WERI-Rb-1 (cell line): Measurements from ENCODE around the gene TVP23C.

Experiments used
- DNase-seq: peaks from one replicate; pipeline ENCODE4 v3.0.0-alpha.2; 2020
- H3K27ac ChIP-seq: fragments of 250-450 bp; sonication (Bioruptor Pico); 2 replicates; pipeline ENCODE4 v1.5.1; 2020; ENCODE audit warnings: mild to moderate bottlenecking, moderate library complexity
- H3K27me3 ChIP-seq: fragments of 250-450 bp; sonication (Bioruptor Pico); 2 replicates; pipeline ENCODE4 v1.5.1; 2021; ENCODE audit warnings: mild to moderate bottlenecking, low read depth, moderate library complexity; ENCODE audit not compliant: insufficient read depth, severe bottlenecking
- H3K36me3 ChIP-seq: fragments of 250-450 bp; sonication (Bioruptor Pico); 2 replicates; pipeline ENCODE4 v1.5.1; 2020; ENCODE audit warnings: mild to moderate bottlenecking, moderate library complexity
- H3K4me3 ChIP-seq: 2 replicates; pipeline ENCODE4 v1.5.1; 2011; ENCODE audit warnings: low read depth, mild to moderate bottlenecking, control low read depth, low read length
- H3K9me3 ChIP-seq: fragments of 250-450 bp; sonication (Bioruptor Pico); 2 replicates; pipeline ENCODE4 v1.5.1; 2021; ENCODE audit warnings: mild to moderate bottlenecking, moderate library complexity; ENCODE audit not compliant: severe bottlenecking
- CTCF ChIP-seq: IDR thresholded peaks from 2 replicates; pipeline ENCODE4 v1.5.1; 2011; ENCODE audit warnings: low read depth, mild to moderate bottlenecking, control low read depth, inconsistent platforms, low read length

Gene TVP23C

GRCh38 chr17:15480204-15480603 lies 83.1 kb downstream of the TVP23C start:
- DNase-seq: no peak
- no peaks in the 10 kb centered on the region for H3K36me3 ChIP-seq

GRCh38 chr17:15479703-15480102 lies 83.6 kb downstream of the TVP23C start:
- Histone ChIP-seq H3K27me3 (no peaks in the 10 kb centered on the region), H3K4me3 (no peak overlapping the region), H3K27ac (no peak overlapping the region), H3K9me3 (no peaks in the 10 kb centered on the region), H3K36me3 (no peaks in the 10 kb centered on the region)
- DNase-seq: no peak
- TF ChIP-seq CTCF: no peak

More at GRCh38 chr17:15480204-15480603, 83.1 kb downstream of the TVP23C start:
- Histone ChIP-seq H3K9me3 (no peaks in the 10 kb centered on the region), H3K27ac (no peak overlapping the region), H3K27me3 (no peaks in the 10 kb centered on the region), H3K4me3 (no peak overlapping the region)
- TF ChIP-seq CTCF: no peak

GRCh38 chr17:15478845-15479244 lies 84.4 kb downstream of the TVP23C start:
- Histone ChIP-seq H3K27ac (no peak overlapping the region), H3K9me3 (no peaks in the 10 kb centered on the region), H3K36me3 (no peaks in the 10 kb centered on the region), H3K4me3 (no peak overlapping the region), H3K27me3 (no peaks in the 10 kb centered on the region)
- TF ChIP-seq CTCF: no peak
- DNase-seq: no peak

- Histone ChIP-seq H3K27ac (no peak overlapping the region), H3K9me3 (no peaks in the 10 kb centered on the region), H3K4me3 (no peak overlapping the region), H3K36me3 (no peaks in the 10 kb centered on the region), H3K27me3 (no peaks in the 10 kb centered on the region)
- no peak for TF ChIP-seq CTCF
- no peak for DNase-seq
These were observed 87.5 kb downstream of the TVP23C start for GRCh38 chr17:15475631-15476354.

- DNase-seq: no peak
- H3K36me3 ChIP-seq: no peaks in the 10 kb centered on the region
- no peak overlapping the region for H3K4me3 ChIP-seq
- no peaks in the 10 kb centered on the region for H3K27me3 ChIP-seq
- H3K9me3 ChIP-seq: no peaks in the 10 kb centered on the region
- no peak for TF ChIP-seq CTCF
- H3K27ac ChIP-seq: no peak overlapping the region
These were observed 90.4 kb downstream of the TVP23C start for GRCh38 chr17:15472891-15473290.

GRCh38 chr17:15470536-15470935 lies 92.7 kb downstream of the TVP23C start:
- Histone ChIP-seq H3K36me3 (no peaks in the 10 kb centered on the region), H3K9me3 (no peaks in the 10 kb centered on the region), H3K27me3 (no peaks in the 10 kb centered on the region), H3K4me3 (no peak overlapping the region), H3K27ac (no peak overlapping the region)
- TF ChIP-seq CTCF: no peak
- no peak for DNase-seq
